Measurements from ENCODE around the gene TMPRSS9.
A peak's percentile ranks its signal among the peaks of the same experiment; 100 is the strongest.

Gene TMPRSS9

GRCh38 chr19:2376784-2377519 lies 16.9 kb downstream of the TMPRSS9 start:
- no peak for TF ChIP-seq CTCF (IDR thresholded peaks at IDR 0.05; ENCODE audit: extremely low read depth, missing control alignments)
- DNase-seq (ENCODE audit: low spot score), result no peak

GRCh38 chr19:2380567-2380966 lies 20.5 kb downstream of the TMPRSS9 start:
- TF ChIP-seq CTCF (IDR thresholded peaks at IDR 0.05; ENCODE audit: extremely low read depth, missing control alignments), result no peak
- DNase-seq (ENCODE audit: low spot score), result no peak

GRCh38 chr19:2381148-2381820 lies 21.2 kb downstream of the TMPRSS9 start:
- no peak for DNase-seq (ENCODE audit: low spot score)
- TF ChIP-seq CTCF (IDR thresholded peaks at IDR 0.05; ENCODE audit: extremely low read depth, missing control alignments), result no peak

GRCh38 chr19:2382530-2383222 lies 22.6 kb downstream of the TMPRSS9 start:
- DNase-seq (ENCODE audit: low spot score), result no peak
- TF ChIP-seq CTCF (IDR thresholded peaks at IDR 0.05; ENCODE audit: extremely low read depth, missing control alignments), result no peak

- TF ChIP-seq CTCF (IDR thresholded peaks at IDR 0.05; ENCODE audit: extremely low read depth, missing control alignments), result no peak
- peak; percentile 72 for DNase-seq (ENCODE audit: low spot score)
These were observed 25.1 kb downstream of the TMPRSS9 start for GRCh38 chr19:2385053-2385721.

- TF ChIP-seq CTCF (IDR thresholded peaks at IDR 0.05; ENCODE audit: extremely low read depth, missing control alignments), result no peak
- no peak for DNase-seq (ENCODE audit: low spot score)
These were observed 27.6 kb downstream of the TMPRSS9 start for GRCh38 chr19:2387367-2388288.
